ENCODE data around the gene TNFRSF4.

Gene TNFRSF4

GRCh38 chr1:1213345-1214265, at the start of gene TNFRSF4:
Gene TNFRSF4 (minus strand): TSS chr1:1214153. CDS start chr1:1214127, 26 bp downstream.
- TF ChIP-seq CTCF (IDR thresholded peaks at IDR 0.05; ENCODE audit: low read length, missing control alignments): no peak
- H3K4me3 ChIP-seq (replicated peaks; ENCODE audit: low read depth, low read length): no peak within 1 kb of the TSS
- no peak for DNase-seq (ENCODE audit: low read depth)

DNA sequence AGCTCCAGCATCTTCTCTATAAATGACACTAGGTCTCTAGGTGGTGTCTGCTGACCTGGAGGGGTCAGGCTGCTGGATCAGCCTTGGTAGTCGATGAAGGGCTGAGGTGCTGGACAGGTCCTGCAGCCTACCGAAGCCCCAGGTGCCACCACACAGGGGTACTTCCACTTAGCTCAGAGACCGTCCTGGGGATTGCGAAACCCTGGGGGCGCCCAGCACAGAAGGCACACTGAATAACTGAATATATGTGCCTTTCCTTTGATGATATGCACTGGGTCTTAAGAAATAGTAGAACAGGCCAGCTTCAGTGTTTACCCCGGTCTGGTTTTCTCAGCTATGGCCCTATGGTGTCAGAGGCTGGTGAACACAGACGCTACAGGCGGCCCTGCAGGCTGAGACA, 48.8 kb upstream of the TNFRSF4 start:
- no peak for TF ChIP-seq CTCF (IDR thresholded peaks at IDR 0.05; ENCODE audit: low read length, missing control alignments)
- no peak overlapping the region for H3K4me3 ChIP-seq (replicated peaks; ENCODE audit: low read depth, low read length)
- DNase-seq (ENCODE audit: low read depth): no peak

GRCh38 chr1:1262071-1262470, 48.1 kb upstream of the TNFRSF4 start:
- no peak for TF ChIP-seq CTCF (IDR thresholded peaks at IDR 0.05; ENCODE audit: low read length, missing control alignments)
- H3K4me3 ChIP-seq (replicated peaks; ENCODE audit: low read depth, low read length): no peak overlapping the region

DNA sequence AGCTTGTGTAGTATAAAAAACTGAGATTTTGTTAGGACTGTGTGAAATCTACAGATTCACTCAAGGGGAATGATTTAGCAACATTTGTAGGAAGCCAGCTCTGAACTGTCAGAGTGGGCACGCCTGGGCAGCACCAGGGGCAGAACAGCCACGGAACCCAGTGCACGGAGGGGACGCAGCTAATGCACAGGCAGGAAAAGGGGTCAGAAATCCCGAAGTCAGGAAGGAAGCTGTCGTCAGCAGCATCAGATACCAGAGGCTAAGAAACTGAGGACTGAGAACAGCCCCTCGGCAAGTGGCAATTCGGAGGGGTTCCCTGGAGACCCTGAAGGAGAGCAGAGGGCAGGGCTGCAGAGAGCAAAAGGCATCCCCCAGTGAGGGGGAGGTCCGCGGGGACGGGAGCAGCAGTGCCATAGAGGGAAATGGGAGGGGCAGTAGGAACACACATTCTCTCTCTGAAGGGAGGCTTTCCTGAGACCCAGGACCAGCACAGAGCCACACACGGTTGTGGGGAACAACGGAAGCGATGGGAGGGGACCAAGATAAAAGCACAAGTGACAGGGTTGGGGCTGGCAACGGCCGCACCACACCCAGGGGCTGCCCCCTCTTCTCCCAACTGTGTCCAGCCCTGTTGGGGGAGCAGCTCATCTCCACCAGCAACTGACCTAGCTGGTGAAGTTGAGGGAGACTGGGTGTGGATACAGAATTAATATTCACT, 47.0 kb upstream of the TNFRSF4 start:
- TF ChIP-seq CTCF (IDR thresholded peaks at IDR 0.05; ENCODE audit: low read length, missing control alignments): no peak
- DNase-seq (ENCODE audit: low read depth): no peak
- no peak overlapping the region for H3K4me3 ChIP-seq (replicated peaks; ENCODE audit: low read depth, low read length)

More at GRCh38 chr1:1262071-1262470, 48.1 kb upstream of the TNFRSF4 start:
- no peak for DNase-seq (ENCODE audit: low read depth)

DNA sequence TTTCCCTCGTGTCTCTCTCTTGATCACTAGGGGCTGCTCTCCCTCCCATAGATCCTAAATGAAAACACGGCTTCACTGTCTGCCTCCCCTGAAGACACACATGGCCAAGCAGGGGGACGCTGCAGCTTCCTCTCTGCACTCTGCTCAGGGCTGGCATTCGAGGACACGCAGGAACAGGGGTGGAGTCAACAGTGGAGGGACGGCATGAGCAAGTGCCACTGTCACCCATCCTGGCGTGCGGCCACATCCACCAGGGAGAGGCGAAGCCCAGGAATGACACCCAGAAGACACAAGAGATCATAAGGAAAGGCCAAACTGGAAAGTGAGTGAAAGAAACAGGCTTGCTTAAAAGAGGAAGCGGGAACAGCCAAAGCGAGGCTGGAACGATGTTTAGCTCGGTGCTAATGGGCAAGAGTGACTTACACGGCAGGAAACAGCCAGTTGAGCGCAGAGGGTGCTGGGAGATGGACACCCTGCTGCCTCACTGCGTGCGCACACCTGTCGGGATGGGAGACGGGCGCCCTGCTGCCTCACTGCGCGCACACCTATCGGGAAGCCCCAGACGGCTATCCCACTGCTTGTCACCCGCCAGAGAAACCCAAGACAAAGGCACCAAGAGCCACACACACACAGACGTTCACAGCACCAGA, 46.1 kb upstream of the TNFRSF4 start:
- no peak for TF ChIP-seq CTCF (IDR thresholded peaks at IDR 0.05; ENCODE audit: low read length, missing control alignments)
- no peak overlapping the region for H3K4me3 ChIP-seq (replicated peaks; ENCODE audit: low read depth, low read length)
- no peak for DNase-seq (ENCODE audit: low read depth)

DNA sequence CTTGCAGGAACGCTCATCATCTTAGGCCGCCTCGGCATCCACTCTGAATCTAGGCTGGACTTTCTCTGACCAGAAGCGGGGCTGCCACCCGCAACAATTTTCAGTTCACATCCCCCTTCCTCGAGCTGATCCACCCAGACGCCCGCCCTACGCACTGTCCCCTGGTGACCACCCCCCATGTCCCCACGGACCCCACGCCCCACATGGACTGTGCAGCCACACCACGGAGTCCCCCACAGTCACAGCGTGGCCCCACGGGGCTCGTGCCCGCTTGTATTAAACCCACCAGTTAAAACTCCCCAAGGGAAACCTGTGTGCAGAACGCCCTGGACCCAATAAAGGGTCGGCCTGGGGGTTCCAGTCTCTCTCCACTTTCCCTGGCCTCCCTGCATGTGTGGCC, 45.6 kb upstream of the TNFRSF4 start:
- H3K4me3 ChIP-seq (replicated peaks; ENCODE audit: low read depth, low read length): no peak overlapping the region
- TF ChIP-seq CTCF (IDR thresholded peaks at IDR 0.05; ENCODE audit: low read length, missing control alignments): no peak
- DNase-seq (ENCODE audit: low read depth): no peak
